HK-2 (cell line): ENCODE data around the gene OPCML.

ENCODE experiments used
- DNase-seq: peaks from one replicate; pipeline ENCODE4 v3.0.0-alpha.2; 2018; ENCODE audit not compliant: unreplicated experiment

Gene OPCML

DNA sequence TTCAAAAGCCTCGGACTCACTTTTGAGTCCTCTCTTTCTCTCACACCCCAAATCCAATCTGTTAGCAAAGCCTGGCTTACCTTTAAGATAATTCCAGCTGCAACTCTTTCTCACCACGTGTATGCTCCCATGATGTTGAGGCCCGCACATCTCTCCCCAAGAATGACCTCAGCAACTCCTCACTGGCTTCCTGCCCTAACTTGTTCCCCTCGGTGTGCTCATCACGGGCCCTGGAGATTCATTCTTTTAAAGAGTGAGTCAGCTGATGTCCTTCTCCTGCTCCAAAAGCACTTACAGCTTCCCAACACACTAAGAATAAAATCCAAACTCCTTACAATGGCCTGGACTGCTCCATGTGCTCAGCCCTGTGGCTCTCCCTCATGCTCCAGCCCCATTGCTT is 1041.3 kb downstream of the OPCML start:
- no peak for DNase-seq

DNA sequence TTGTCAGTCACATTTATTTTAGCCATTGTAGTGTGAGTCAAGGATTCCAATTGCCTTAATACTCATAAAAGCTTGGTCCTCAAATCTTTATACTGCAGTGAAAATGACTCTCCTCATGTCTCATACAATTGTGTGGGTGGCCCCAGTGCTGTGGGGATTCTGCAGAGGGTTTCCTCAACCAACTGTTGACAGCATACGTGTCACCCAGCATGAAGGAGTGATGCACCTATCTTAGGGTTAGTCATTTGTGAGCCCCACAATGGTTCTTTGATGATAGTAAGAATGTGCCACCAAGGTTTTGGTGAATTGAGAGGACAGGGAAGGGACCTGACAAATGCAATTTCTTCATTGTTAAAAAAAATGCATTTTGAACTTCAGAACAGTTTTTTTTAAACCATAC is 1046.2 kb downstream of the OPCML start:
- DNase-seq, result no peak

DNA sequence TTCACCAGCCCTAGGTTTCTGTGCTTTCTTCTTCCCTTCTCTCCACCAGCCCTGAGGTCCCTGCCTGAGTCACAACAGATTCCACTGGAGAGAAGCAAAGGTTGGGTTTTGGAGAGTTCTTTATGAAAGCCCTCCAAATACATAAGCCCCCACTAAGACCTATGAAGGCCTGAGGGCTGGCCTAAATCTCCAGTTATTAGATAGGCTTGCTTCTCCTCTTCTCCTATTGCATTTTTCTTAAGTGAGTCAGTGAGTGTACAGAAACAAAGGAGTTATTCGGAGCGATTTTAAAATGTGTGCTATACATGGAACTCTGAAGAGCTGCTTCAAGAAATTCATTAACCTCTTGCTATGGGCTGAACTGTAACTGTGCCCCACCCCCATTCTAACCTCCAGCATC is 1057.3 kb downstream of the OPCML start:
- no peak for DNase-seq

DNA sequence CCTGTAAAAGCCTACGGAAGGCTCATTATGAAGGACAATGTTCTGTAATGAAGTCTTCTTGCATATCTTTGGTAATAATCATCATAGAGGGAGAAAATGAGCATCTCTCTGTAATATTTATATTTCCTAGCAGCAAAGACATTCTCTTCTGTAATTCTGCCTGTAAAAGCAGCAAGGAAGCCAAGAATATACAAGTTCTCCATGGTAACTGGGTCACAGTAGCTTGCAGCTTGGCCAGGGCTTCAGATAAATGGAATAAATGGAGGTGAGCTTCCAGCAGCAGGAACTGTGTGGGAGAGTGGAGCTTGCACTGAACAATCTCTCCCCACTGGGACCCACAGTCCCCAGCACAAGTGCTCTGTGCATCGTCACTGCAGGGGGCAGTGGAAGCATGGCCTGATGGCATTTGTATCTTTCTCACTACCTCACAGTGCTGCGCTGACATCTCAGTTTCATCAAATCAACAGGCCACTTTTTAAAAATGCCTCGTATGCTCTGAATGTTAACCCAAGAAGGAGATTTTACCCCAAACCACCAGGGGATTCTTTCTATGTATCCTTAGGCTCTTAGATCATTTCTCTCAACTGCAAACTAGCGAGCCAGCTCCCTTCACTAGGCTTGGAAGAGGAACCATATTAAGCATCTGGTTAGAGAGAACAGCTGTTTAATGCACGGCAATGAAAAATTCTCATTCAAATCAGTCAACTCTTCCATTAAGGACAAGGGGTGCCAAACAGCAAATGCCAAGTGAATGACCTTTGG is 1059.7 kb downstream of the OPCML start:
- no peak for DNase-seq

DNA sequence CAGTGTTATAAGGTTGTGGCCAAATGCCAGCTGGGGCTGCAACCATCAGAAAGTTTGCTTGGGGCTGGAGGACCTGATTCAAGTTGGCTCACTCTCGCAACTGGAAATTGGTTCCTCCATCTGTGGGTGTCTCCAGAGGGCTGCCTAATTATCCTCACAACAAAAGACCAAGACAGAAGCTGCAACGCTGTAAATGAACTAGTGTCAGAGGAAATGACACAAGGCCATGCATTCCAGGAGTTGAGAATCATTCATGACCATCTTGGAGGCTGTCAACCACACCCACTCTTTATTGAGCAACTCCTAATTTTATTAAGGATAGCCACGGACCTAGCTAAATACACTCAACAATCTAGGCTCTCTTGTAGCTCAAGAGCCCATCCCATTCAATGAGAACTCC is 1060.8 kb downstream of the OPCML start:
- no peak for DNase-seq

DNA sequence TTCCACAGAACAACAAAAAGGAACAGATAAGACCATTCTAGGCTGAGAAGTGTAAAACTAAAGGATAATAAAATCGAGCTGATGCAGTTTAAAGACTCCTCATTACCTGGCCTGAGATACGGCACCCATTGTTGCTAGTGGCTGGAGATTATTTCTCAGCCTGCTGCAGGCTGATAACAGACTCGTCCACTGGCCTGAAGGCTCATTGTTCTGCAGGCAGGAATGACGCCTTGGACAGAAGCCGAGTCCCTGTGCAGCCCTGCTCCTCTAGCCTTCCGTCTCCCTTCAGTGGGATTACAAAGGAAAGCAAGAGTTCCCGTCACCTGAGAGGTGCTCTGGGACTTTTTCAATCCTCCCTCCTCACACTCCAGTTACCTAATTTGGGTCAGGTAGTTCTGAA is 1065.3 kb downstream of the OPCML start:
- no peak for DNase-seq

DNA sequence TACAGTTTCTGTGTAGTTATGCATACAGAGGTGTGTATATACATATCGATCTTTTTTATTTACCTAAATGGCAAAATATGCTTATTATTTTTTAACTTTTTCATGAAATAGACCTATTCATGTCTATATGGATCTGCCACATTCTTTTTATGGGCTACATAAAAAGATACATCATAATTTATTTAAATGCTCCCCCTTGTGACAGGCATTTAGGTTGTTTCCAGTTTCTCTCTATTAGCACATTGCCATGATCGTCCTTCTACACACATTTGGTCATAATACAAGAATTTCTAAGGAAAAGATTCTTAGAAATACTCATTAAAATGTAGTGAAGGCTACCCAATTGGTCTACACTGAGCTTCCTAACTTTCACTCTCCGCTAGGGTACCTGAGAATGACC is 1067.4 kb downstream of the OPCML start:
- DNase-seq, result no peak

DNA sequence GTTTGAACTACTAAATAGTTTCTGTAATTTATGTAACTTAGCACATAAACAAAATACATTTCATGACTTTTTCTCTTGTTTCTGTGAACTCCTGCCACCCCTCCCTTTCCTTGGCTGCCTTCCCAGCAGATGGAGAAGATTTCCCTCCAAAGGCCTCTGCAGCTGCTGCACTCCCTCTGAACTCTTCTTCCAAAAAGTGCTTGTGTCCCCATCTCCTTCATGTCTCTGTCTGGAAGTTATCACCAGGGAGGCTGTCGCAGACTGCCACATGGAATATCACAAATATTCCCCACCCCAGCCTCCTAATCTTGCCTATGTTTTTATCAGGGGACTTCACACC is 1068.3 kb downstream of the OPCML start:
- DNase-seq, result no peak

DNA sequence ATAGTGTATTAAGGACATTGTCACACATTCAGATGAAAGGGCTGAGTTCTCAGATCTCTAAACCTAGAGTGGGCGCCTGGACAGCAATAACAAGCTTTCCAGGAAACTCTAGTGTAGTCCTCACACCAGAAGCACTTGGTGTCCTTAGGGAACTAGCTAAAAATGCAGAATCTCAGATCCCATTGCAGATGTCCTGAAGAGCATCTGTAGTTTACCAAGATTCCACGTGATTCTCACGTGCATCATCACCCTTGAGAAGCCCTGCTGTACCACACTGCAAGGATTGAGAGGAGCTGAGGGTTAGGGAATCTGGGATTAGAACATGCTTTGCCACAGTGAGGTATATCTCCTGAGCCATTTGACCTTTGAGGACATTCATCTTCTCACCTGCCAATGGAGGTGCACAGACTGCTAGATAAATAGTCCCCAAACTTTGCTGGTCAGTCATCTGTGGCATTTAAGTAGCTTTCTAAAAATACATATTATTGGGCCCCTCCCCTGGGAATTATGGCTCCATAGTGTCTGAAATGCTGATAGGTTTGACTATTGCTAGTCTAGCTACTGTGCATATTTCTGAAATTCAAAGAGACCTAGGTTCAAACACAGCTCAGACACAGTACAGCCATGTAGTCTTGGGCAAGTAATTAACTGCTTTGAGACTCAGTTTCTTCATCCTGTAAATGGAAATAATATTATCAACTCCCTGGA is 1068.9 kb downstream of the OPCML start:
- no peak for DNase-seq

DNA sequence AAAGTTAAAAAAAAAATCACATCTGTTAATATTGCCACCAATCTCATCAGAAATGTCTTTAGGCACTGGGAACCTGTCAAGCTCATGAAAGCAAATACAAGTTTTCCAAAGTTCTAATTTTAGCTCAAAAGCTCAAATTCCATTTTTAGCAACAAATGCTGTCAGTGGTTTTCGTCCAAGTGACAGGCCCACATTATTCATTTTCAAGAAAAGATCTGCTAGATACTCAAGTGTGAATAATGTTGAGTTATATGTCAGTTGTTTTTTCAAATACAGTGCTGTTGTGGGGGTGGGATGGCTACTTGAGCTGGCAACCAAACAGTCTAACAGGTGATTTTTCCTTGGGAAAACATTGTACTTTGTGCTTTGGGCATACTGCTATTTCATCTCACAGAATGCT is 1072.6 kb downstream of the OPCML start:
- no peak for DNase-seq

DNA sequence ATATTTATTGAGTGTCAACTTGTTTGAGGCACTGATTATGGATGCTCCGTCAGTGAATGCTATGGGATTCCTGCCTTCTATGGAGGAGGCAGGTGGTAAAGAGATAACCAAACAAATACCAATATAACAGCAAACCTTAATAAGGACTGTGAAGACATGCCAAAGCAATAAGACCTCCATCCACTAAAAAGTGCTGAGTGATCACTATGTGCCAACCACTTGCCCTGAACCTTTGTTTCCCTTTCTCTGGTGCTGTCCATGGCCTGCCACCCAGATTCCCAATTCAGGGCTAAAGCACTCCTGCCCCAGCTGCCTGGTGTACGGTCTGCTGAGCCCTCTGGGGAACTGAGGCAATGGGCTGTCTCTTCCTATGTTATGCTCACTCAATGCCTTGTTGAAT is 1074.9 kb downstream of the OPCML start:
- DNase-seq, result no peak

DNA sequence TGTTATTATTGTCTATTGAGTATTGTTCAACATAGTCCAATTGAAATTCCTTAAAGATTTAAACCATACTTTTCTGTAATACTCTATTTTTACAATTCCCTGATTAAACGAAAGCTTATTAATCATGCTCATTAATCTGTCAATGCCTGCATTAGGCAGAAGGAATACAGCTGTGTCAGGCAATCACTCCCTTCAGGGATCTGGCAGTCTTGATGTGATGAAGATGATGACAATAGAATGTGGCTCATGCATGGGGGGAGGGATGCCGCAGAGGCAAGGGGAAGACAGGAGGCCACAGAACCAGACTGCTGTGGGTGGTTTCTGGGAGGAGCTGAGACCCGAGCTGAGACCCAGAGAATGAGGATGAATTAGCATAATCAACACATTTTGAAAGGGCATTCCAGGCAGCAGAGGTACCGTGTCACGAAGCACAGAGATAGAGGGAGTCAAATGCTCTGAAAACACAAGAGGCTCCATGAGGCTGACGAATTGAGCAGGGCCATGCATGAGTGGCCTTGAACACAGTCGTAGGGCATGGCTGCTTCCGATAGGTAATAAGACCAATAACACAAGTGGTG is 1075.5 kb downstream of the OPCML start:
- DNase-seq, result no peak

DNA sequence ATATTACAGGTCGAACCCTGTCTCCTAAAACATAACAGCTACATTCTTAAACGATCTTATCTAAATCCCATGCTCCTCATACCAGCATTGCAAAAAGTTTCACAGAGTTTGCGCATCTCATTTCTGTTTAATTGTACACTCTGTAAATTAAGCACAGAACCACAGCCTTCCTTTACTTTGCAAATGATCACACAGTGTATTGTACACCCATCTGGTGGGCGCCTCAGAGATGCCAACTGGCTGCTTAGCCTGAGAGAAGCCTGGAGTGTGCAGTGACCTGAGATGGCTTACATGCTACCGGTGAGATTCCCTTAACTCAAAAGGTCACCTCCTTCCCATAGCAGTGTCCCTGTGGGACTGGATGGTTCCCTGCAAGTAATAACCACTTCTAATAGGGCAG is 1077.3 kb downstream of the OPCML start:
- no peak for DNase-seq

DNA sequence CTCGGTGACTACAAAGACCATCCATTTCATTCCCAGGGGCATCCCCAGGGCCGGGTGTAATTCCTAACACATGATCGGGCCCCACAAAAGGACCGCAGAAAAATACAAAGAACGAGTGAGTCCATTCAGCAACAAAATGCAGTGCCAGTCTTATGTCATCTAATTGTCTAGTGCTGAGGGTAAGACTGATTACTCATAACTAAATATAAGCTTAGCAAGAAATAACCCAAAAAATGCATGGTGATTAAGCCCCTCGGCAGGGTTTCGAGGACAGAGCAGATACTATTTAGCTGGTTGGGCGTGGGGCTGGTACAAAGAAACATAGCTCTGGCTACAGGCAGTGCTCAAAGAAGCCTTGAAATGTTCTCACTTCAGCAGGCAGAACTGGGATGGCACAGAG is 1078.9 kb downstream of the OPCML start:
- DNase-seq, result no peak

DNA sequence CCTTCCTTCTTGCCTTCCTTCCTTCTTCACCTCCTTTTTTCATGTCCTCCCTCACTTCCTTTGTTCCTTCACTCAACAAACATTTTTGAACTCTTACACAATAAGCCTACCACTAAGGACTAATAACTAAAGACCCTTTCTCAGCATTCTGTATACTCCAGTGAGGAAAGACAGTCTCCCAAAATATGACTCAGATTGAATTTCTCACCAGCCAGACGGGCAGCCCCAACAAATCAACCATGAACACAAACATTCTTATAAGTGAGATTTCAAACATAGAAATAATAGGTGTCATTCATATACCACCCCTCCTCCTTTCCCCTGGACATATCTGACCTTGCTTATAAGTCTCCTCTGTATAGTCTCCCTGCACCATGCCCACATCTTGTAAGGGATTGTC is 1079.7 kb downstream of the OPCML start:
- no peak for DNase-seq

DNA sequence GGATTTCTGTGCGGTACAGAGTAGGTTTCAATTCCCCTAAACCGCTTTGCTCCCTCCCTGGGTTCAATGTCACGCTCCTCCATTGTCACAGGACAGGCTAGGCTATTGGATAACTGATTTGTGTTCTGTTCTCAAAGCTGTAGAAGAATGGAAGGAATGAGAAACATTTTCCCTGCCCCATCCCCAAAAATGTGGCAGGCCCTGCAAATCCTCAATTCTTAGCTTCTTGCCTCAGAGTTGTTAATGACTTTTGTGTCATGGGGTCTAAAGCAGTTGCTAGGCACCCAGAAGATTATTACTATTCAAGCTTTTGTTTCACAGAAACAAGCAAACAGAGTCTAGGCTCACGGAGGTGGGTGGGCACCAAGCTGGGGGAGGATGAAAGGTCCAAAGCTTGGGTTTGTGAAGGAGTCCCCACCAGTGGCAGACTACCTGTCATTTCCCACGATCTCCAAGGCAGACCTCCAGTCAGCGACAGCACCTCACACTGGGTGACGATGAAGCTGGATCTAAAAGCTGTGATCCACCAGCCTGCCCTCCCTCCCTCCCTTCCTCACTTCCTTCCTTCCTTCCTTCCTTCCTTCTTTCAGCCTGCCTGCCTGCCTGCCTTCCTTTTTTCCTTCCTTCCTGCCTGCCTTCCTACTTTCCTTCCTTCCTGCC is 1080.2 kb downstream of the OPCML start:
- DNase-seq, result no peak

DNA sequence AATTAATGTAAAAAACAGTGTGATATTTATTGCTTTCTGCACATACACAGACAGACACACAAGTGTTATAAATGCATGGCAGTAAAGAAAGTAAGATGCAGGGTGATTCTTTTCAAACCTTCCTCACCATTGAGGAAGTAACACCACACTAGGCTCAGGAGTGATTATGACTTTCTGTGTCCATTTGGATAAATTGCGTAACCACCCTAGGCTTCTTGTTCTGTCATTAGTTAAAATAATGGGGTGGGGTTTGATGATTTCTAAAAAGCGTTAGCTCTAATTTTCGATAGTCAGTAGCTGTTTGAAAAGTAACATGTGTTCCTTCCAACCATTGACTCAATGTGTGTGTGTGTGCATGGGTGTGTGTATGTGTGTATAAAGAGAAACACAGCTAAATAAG is 1081.7 kb downstream of the OPCML start:
- DNase-seq, result no peak

DNA sequence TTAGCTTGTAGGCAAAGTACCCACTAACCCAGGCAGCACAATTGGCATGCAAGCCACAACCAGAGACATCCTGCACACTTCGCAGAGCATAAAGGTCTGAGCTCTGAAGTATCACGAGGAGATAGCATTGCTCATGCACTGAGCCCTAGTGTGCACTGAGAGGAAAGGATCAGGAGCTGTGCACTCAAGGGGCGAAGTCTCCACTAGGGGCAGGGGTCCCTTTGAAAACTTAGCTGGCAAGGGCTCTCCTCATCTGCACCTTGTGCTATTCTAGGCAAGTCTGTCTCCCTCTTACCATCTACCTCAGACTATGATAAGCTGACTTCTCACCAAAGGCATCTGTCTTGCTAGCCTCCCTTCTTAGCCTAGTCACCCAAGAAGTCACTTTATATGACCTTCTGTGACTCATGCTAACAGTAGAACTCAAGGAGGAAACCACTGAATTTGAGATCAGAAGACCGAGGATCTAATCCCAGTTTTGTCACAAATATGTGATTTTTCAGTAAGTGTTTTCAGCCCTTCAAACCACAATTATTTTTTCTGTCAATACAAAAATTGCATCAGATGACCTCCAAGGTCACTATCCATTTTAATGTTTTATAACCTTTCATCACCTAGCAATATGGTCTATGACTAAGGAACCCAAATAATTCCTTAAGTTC is 1083.8 kb downstream of the OPCML start:
- no peak for DNase-seq

DNA sequence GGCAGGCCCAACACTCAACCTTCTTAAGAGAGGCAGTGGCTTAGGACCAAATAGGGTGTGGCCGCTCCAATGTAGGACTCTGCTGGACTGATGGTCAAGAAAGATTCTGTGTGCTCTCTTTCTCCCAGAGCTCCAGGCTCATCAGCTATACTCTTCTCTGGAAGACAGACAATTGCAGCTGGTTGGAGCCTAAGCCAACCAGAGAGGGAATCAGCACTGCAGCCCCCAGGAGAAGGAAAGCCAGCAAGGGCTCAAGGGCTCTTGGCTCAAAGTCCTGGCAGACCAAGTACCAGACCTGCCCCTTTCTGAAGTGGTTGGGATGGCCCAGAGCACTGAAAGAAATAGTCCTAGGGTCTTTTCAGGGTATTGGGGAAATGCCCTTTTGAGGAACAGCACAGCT is 1084.5 kb downstream of the OPCML start:
- DNase-seq, result no peak

DNA sequence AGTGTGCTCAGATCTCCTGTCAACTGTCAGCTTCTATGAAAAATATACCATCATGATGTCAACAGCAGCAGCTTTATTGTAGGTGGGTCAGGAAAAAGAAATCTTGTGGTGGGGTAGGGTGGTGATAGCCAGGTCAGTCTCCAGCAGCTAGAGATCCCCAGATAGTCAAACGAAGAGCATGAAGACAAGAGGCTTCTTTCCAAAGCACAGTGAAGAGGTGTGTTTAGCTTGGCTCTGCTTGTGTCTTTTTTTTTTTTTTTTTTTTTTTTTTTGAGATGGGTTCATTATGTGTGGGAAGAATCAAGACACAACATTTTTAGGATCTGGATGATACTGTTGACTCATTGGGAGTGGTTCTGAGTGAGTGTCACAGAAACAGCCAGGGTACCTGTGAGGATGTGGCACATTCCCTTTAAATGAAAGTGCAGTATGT is 1086.4 kb downstream of the OPCML start:
- no peak for DNase-seq

DNA sequence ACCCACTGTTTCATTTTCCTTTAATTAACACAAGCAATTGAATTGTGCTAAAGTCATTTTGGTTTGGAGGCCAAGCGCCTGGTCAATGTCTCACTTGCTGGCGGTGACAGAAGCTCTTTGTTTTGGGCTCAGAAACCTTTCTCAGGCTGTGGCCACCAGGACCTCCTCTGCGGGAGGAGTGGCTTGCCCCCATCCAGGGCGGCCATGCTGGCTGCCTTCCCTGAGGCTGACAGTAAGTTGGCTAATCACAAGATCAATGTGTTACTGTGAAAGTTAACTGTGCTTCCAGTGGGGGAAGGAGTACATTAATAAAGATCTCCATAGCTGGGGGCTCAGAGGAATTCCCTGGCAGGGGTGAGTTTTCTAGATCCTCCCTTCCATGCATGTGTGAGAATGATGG is 1087.4 kb downstream of the OPCML start:
- DNase-seq, result no peak

DNA sequence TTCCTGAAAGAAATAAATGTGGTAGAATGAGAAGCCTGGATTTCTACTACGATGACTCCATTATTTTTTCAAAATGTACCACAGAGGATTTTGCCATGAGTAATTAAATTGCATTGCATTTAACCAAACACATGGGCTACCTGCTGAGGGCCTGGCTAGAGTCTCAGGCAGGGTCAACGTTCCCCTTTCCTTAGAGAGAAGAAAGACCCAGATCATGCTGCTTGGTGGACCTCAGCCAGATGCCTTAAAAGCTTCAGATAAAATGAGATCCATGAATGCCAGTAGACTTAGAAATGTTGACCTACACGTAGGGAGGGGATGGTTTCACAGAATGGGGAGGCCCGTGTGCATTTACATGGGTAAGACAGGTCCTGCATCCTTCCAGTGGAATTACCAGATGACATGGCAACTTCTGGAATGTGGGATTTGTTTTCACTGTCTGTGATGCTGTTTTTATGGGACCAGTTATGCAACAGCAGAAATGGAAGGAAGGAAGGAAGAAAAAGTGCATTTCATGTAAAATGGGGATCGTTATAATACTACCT is 1092.5 kb downstream of the OPCML start:
- DNase-seq, result no peak
